Lower leg skin (tissue), 3 donors: ENCODE data around the gene KBTBD7.

Experiments
- CTCF ChIP-seq, 3 donors: fragments of 450-650 bp; IDR thresholded peaks; one replicate each; pipeline ENCODE4 v1.5.1; 2016; ENCODE audit warnings: antibody characterized with exemption in 3 of 3, mild to moderate bottlenecking in 3 of 3, moderate library complexity in 2 of 3
- POLR2A ChIP-seq, 2 donors: fragments of 450-650 bp; IDR thresholded peaks; one replicate each; pipeline ENCODE4 v1.6.1; 2016 to 2017; ENCODE audit warnings: antibody characterized with exemption in 2 of 2, mild to moderate bottlenecking in 1 of 2, moderate library complexity in 1 of 2

- no peak for TF ChIP-seq CTCF (IDR thresholded peaks at IDR 0.05)
- TF ChIP-seq POLR2A (IDR thresholded peaks at IDR 0.05) = no peak
Measured at GRCh38 chr13:41220401-41220800, 26.0 kb upstream of the KBTBD7 start.
